Measurements from ENCODE around the gene HOXB6. TPM values are rescaled to one million over a fixed set of nuclear protein-coding genes. Genes with fewer than 3 reads are reported as not detected.
A peak's percentile ranks its signal among the peaks of the same experiment; 100 is the strongest.

Gene HOXB6
- total RNA-seq, 1 donor from 2014 or later, result 11.5 TPM

GRCh38 chr17:48593840-48594537, 10.8 kb downstream of the HOXB6 start:
- Mint-ChIP-seq H3K9me3 (no peaks in the 10 kb centered on the region), H3K36me3 (ENCODE audit: low read depth) (peaks cover 20% of the 10 kb centered on the region), H3K4me1 (peaks cover 16% of the 10 kb centered on the region), H3K4me3 (peak overlapping the region; percentile 81), H3K27me3 (ENCODE audit: low read depth) (peaks cover 100% of the 10 kb centered on the region), H3K27ac (ENCODE audit: unreplicated experiment) (no peak overlapping the region)
- peak; percentile 92 for TF ChIP-seq CTCF (conservative IDR thresholded peaks at IDR 0.05)
- DNase-seq (ENCODE audit: low read depth, low spot score), result peak; percentile 88

GRCh38 chr17:48593126-48593829, 11.5 kb downstream of the HOXB6 start, which contains the start of gene HOXB5:
Gene HOXB5, minus strand, starts transcription at chr17:48593779. Its CDS starts 97 bp downstream, at chr17:48593682.
- Mint-ChIP-seq H3K4me3 (peak within 1 kb of the TSS; percentile 81), H3K4me1 (peaks cover 16% of the 10 kb centered on the region), H3K9me3 (no peaks in the 10 kb centered on the region), H3K27ac (ENCODE audit: unreplicated experiment) (no peak within 1 kb of the TSS), H3K27me3 (ENCODE audit: low read depth) (peaks cover 100% of the 10 kb centered on the region), H3K36me3 (ENCODE audit: low read depth) (peaks cover 20% of the 10 kb centered on the region)
- DNase-seq (ENCODE audit: low read depth, low spot score), result no peak
- no peak for TF ChIP-seq CTCF (conservative IDR thresholded peaks at IDR 0.05)

- peak overlapping the region; percentile 81 for H3K4me3 Mint-ChIP-seq
- DNase-seq (ENCODE audit: low read depth, low spot score), result no peak
- H3K4me1 Mint-ChIP-seq, result peaks cover 16% of the 10 kb centered on the region
- H3K9me3 Mint-ChIP-seq, result no peaks in the 10 kb centered on the region
- TF ChIP-seq CTCF (conservative IDR thresholded peaks at IDR 0.05), result no peak
- H3K36me3 Mint-ChIP-seq (ENCODE audit: low read depth), result peaks cover 18% of the 10 kb centered on the region
- no peak overlapping the region for H3K27ac Mint-ChIP-seq (ENCODE audit: unreplicated experiment)
- peaks cover 100% of the 10 kb centered on the region for H3K27me3 Mint-ChIP-seq (ENCODE audit: low read depth)
Observed at GRCh38 chr17:48592577-48592976, 12.2 kb downstream of the HOXB6 start.

- Mint-ChIP-seq H3K4me1 (peaks cover 16% of the 10 kb centered on the region), H3K27ac (ENCODE audit: unreplicated experiment) (no peak overlapping the region), H3K36me3 (ENCODE audit: low read depth) (peaks cover 20% of the 10 kb centered on the region), H3K9me3 (no peaks in the 10 kb centered on the region), H3K4me3 (peak overlapping the region; percentile 92), H3K27me3 (ENCODE audit: low read depth) (peaks cover 100% of the 10 kb centered on the region)
- no peak for TF ChIP-seq CTCF (conservative IDR thresholded peaks at IDR 0.05)
- no peak for DNase-seq (ENCODE audit: low read depth, low spot score)
Observed at GRCh38 chr17:48592057-48592514, 12.7 kb downstream of the HOXB6 start.

GRCh38 chr17:48591255-48592056, 13.3 kb downstream of the HOXB6 start:
- Mint-ChIP-seq H3K4me3 (peak overlapping the region; percentile 92), H3K4me1 (peaks cover 17% of the 10 kb centered on the region), H3K27me3 (ENCODE audit: low read depth) (peaks cover 100% of the 10 kb centered on the region), H3K27ac (ENCODE audit: unreplicated experiment) (no peak overlapping the region), H3K36me3 (ENCODE audit: low read depth) (peaks cover 20% of the 10 kb centered on the region), H3K9me3 (no peaks in the 10 kb centered on the region)
- no peak for TF ChIP-seq CTCF (conservative IDR thresholded peaks at IDR 0.05)
- no peak for DNase-seq (ENCODE audit: low read depth, low spot score)
